ENCODE measurements around the gene PIP5K1B.

- TF ChIP-seq CTCF (conservative IDR thresholded peaks at IDR 0.05; ENCODE audit: low read depth, low read length) (no peak), EZH2 (IDR thresholded peaks at IDR 0.05; ENCODE audit: borderline replicate concordance, low read depth, low read length, poor library complexity, severe bottlenecking) (no peak)
Measured at GRCh38 chr9:68923480-68923879, 218.4 kb downstream of the PIP5K1B start.
